ENCODE data around the gene INPP5A. TPM values are rescaled to one million over a fixed set of nuclear protein-coding genes. Genes with fewer than 3 reads are reported as not detected.
A peak's percentile ranks its signal among the peaks of the same experiment; 100 is the strongest.

Gene INPP5A
- total RNA-seq, 1 donor from 2014 or later = 105 TPM

- TF ChIP-seq CTCF (IDR thresholded peaks at IDR 0.05; ENCODE audit: borderline replicate concordance) = no peak
- Histone ChIP-seq H3K9me3 (replicated peaks) (no peaks in the 10 kb centered on the region), H3K4me3 (no peak overlapping the region), H3K36me3 (no peaks in the 10 kb centered on the region), H3K4me1 (peaks cover 23% of the 10 kb centered on the region), H3K27ac (replicated peaks) (peak overlapping the region; percentile 8), H3K27me3 (ENCODE audit: low read depth) (no peaks in the 10 kb centered on the region)
- intact Hi-C loops (cut with micrococcal nuclease) = no loop called here
- peak; percentile 51 for DNase-seq
Measured at GRCh38 chr10:132492323-132493025, 45.1 kb upstream of the INPP5A start.

- Histone ChIP-seq H3K36me3 (no peaks in the 10 kb centered on the region), H3K27me3 (ENCODE audit: low read depth) (no peaks in the 10 kb centered on the region), H3K27ac (replicated peaks) (peak overlapping the region; percentile 8), H3K4me3 (no peak overlapping the region), H3K4me1 (peaks cover 23% of the 10 kb centered on the region), H3K9me3 (replicated peaks) (no peaks in the 10 kb centered on the region)
- no peak for DNase-seq
- TF ChIP-seq CTCF (IDR thresholded peaks at IDR 0.05; ENCODE audit: borderline replicate concordance) = no peak
- intact Hi-C loops (cut with micrococcal nuclease) = no loop called here
Measured at GRCh38 chr10:132493246-132493755, 44.3 kb upstream of the INPP5A start.

GRCh38 chr10:132493756-132494290 is 43.8 kb upstream of the INPP5A start:
- Histone ChIP-seq H3K36me3 (no peaks in the 10 kb centered on the region), H3K4me3 (no peak overlapping the region), H3K9me3 (replicated peaks) (no peaks in the 10 kb centered on the region), H3K27me3 (ENCODE audit: low read depth) (no peaks in the 10 kb centered on the region), H3K4me1 (peaks cover 23% of the 10 kb centered on the region), H3K27ac (replicated peaks) (no peak overlapping the region)
- intact Hi-C loops (cut with micrococcal nuclease) = no loop called here
- no peak for TF ChIP-seq CTCF (IDR thresholded peaks at IDR 0.05; ENCODE audit: borderline replicate concordance)
- no peak for DNase-seq

- peaks cover 23% of the 10 kb centered on the region for H3K4me1 ChIP-seq
- no peaks in the 10 kb centered on the region for H3K9me3 ChIP-seq (replicated peaks)
- intact Hi-C loops (cut with micrococcal nuclease) = no loop called here
- no peak for TF ChIP-seq CTCF (IDR thresholded peaks at IDR 0.05; ENCODE audit: borderline replicate concordance)
- no peak overlapping the region for H3K4me3 ChIP-seq
- no peak for DNase-seq
- no peaks in the 10 kb centered on the region for H3K27me3 ChIP-seq (ENCODE audit: low read depth)
- no peak overlapping the region for H3K27ac ChIP-seq (replicated peaks)
- H3K36me3 ChIP-seq = no peaks in the 10 kb centered on the region
Measured at GRCh38 chr10:132494866-132495630, 42.5 kb upstream of the INPP5A start.

- intact Hi-C loops (cut with micrococcal nuclease) = no loop called here
- no peak for TF ChIP-seq CTCF (IDR thresholded peaks at IDR 0.05; ENCODE audit: borderline replicate concordance)
- Histone ChIP-seq H3K9me3 (replicated peaks) (no peaks in the 10 kb centered on the region), H3K27ac (replicated peaks) (no peak overlapping the region), H3K4me1 (peaks cover 23% of the 10 kb centered on the region), H3K27me3 (ENCODE audit: low read depth) (no peaks in the 10 kb centered on the region), H3K4me3 (no peak overlapping the region), H3K36me3 (no peaks in the 10 kb centered on the region)
- DNase-seq = no peak
Measured at GRCh38 chr10:132496360-132497062, 41.1 kb upstream of the INPP5A start.

Measured in left ventricle myocardium inferior (tissue), 1 donor.